Activated naive CD4-positive, alpha-beta T cell (primary cell): Measurements from ENCODE around the gene AAR2.
A peak's percentile ranks its signal among the peaks of the same experiment; 100 is the strongest.

Experiments used
- DNase-seq, 4 experiments: peaks; one replicate each; lab custom pipeline; 2025; lab: John Stamatoyannopoulos, UW

AAR2 gene

GRCh38 chr20:36235892-36236785, at the start of gene AAR2:
AAR2 (plus strand) TSS chr20:36236478; CDS start chr20:36239869, 3,391 bp downstream.
- DNase-seq, result peak; percentile 56 to 76 (median 65)

GRCh38 chr20:36193977-36194712, 42.1 kb upstream of the AAR2 start:
- DNase-seq, result no peak

GRCh38 chr20:36196676-36197075, 39.6 kb upstream of the AAR2 start:
- no peak for DNase-seq

GRCh38 chr20:36197271-36197670, 39.0 kb upstream of the AAR2 start:
- no peak for DNase-seq

GRCh38 chr20:36199345-36200257, 36.7 kb upstream of the AAR2 start:
- peak; percentile 25 to 66 (median 59) for DNase-seq

GRCh38 chr20:36200451-36200850, 35.8 kb upstream of the AAR2 start:
- no peak for DNase-seq

- DNase-seq, result no peak
These were observed 35.1 kb upstream of the AAR2 start for GRCh38 chr20:36201198-36201597.

- DNase-seq, result peak; percentile 56 to 74 (median 70)
These were observed 33.4 kb upstream of the AAR2 start for GRCh38 chr20:36202891-36203338.

- no peak for DNase-seq
These were observed 32.4 kb upstream of the AAR2 start for GRCh38 chr20:36203861-36204260.

GRCh38 chr20:36205026-36205425, 31.3 kb upstream of the AAR2 start:
- no peak for DNase-seq

GRCh38 chr20:36206068-36206467, 30.2 kb upstream of the AAR2 start:
- DNase-seq, result no peak

- DNase-seq, result no peak
These were observed 29.6 kb upstream of the AAR2 start for GRCh38 chr20:36206641-36207040.

- DNase-seq, result no peak
These were observed 28.7 kb upstream of the AAR2 start for GRCh38 chr20:36207602-36208001.

- no peak for DNase-seq
These were observed 28.0 kb upstream of the AAR2 start for GRCh38 chr20:36208257-36208656.

GRCh38 chr20:36210436-36211021, 25.7 kb upstream of the AAR2 start:
- no peak for DNase-seq

- DNase-seq, result no peak
These were observed 22.9 kb upstream of the AAR2 start for GRCh38 chr20:36213362-36213761.

GRCh38 chr20:36214684-36215256, 21.5 kb upstream of the AAR2 start:
- DNase-seq, result no peak

GRCh38 chr20:36215778-36216177, 20.5 kb upstream of the AAR2 start:
- no peak for DNase-seq

GRCh38 chr20:36216314-36217025, 19.8 kb upstream of the AAR2 start:
- DNase-seq, result no peak

- DNase-seq, result no peak
These were observed 19.1 kb upstream of the AAR2 start for GRCh38 chr20:36217226-36217625.
